Duodenal mucosa (tissue), 2 donors: ENCODE measurements around the gene TNFSF10.
A peak's percentile ranks its signal among the peaks of the same experiment; 100 is the strongest.
"Not testable (repeated sequence)": the region's sequence is repeated elsewhere in the genome, so short reads cannot be mapped to it uniquely, and the experiment has no call there.

Experiments used
- H3K27ac ChIP-seq: one replicate; pipeline ENCODE4 v1.7.0; 2013; ENCODE audit warnings: low read depth, low read length
- H3K27me3 ChIP-seq, 2 donors: one replicate each; pipeline ENCODE4 v1.7.0; 2013; ENCODE audit warnings: low read length in 2 of 2, control low read depth in 1 of 2; ENCODE audit not compliant: insufficient read depth in 2 of 2, control insufficient read depth in 1 of 2
- H3K36me3 ChIP-seq, 2 donors: one replicate each; pipeline ENCODE4 v1.7.0; 2013; ENCODE audit warnings: low read length in 2 of 2, control low read depth in 1 of 2; ENCODE audit not compliant: insufficient read depth in 2 of 2, control insufficient read depth in 1 of 2
- H3K4me1 ChIP-seq, 2 donors: one replicate each; pipeline ENCODE4 v1.7.0; 2013; ENCODE audit warnings: low read length in 2 of 2, control low read depth in 1 of 2; ENCODE audit not compliant: insufficient read depth in 2 of 2, control insufficient read depth in 1 of 2
- H3K4me3 ChIP-seq, 2 donors: one replicate each; pipeline ENCODE4 v1.7.0; 2013; ENCODE audit warnings: low read length in 2 of 2, low read depth in 1 of 2
- H3K9ac ChIP-seq, 2 donors: one replicate each; pipeline ENCODE4 v1.7.0; 2013; ENCODE audit warnings: low read length in 2 of 2, low read depth in 1 of 2
- H3K9me3 ChIP-seq, 2 donors: one replicate each; pipeline ENCODE4 v1.7.0; 2013; ENCODE audit warnings: low read length in 2 of 2, control low read depth in 1 of 2; ENCODE audit not compliant: control insufficient read depth in 1 of 2

Gene TNFSF10

GRCh38 chr3:172490198-172490669 lies 33.0 kb downstream of the TNFSF10 start:
- not testable (repeated sequence) for H3K27me3 ChIP-seq, H3K9me3 ChIP-seq, H3K4me3 ChIP-seq, H3K9ac ChIP-seq, H3K36me3 ChIP-seq, H3K27ac ChIP-seq, H3K4me1 ChIP-seq

- no peaks in the 10 kb centered on the region for H3K9me3 ChIP-seq
- no peak overlapping the region for H3K27ac ChIP-seq
- H3K4me1 ChIP-seq, result peaks cover 6% of the 10 kb centered on the region in 2 donors
- H3K9ac ChIP-seq, result no peak overlapping the region
- H3K36me3 ChIP-seq, result no peaks in the 10 kb centered on the region
- no peaks in the 10 kb centered on the region for H3K27me3 ChIP-seq
- H3K4me3 ChIP-seq, result no peak overlapping the region
Measured at GRCh38 chr3:172478116-172478515, 45.1 kb downstream of the TNFSF10 start.

- peak overlapping the region; percentile 65 to 74 for H3K4me3 ChIP-seq
- no peaks in the 10 kb centered on the region for H3K9me3 ChIP-seq
- H3K27me3 ChIP-seq, result no peaks in the 10 kb centered on the region
- H3K27ac ChIP-seq, result no peak overlapping the region
- no peak overlapping the region for H3K9ac ChIP-seq
- H3K4me1 ChIP-seq, result peaks cover 6% of the 10 kb centered on the region in 2 donors
- H3K36me3 ChIP-seq, result no peaks in the 10 kb centered on the region
Measured at GRCh38 chr3:172476347-172476746, 46.9 kb downstream of the TNFSF10 start.

- no peaks in the 10 kb centered on the region for H3K27me3 ChIP-seq
- no peaks in the 10 kb centered on the region for H3K9me3 ChIP-seq
- H3K4me1 ChIP-seq, result peaks cover 6% of the 10 kb centered on the region in 2 donors
- H3K9ac ChIP-seq, result no peak overlapping the region
- no peak overlapping the region for H3K27ac ChIP-seq
- H3K36me3 ChIP-seq, result no peaks in the 10 kb centered on the region
- no peak overlapping the region for H3K4me3 ChIP-seq
Measured at GRCh38 chr3:172475703-172476102, 47.5 kb downstream of the TNFSF10 start.

- no peak overlapping the region for H3K4me3 ChIP-seq
- H3K9me3 ChIP-seq, result no peaks in the 10 kb centered on the region
- no peaks in the 10 kb centered on the region for H3K27me3 ChIP-seq
- no peak overlapping the region for H3K9ac ChIP-seq
- no peaks in the 10 kb centered on the region for H3K36me3 ChIP-seq
- no peak overlapping the region for H3K27ac ChIP-seq
- H3K4me1 ChIP-seq, result peaks cover 6% of the 10 kb centered on the region in 2 donors
Measured at GRCh38 chr3:172471903-172472302, 51.3 kb downstream of the TNFSF10 start.

- H3K27me3 ChIP-seq, result no peaks in the 10 kb centered on the region
- H3K4me3 ChIP-seq, result no peak overlapping the region
Measured at GRCh38 chr3:172470588-172470987, 52.6 kb downstream of the TNFSF10 start.

GRCh38 chr3:172467170-172467824 lies 55.9 kb downstream of the TNFSF10 start:
- H3K9me3 ChIP-seq, result no peaks in the 10 kb centered on the region
- no peaks in the 10 kb centered on the region for H3K36me3 ChIP-seq
- H3K4me3 ChIP-seq, result no peak overlapping the region
- no peak overlapping the region for H3K9ac ChIP-seq
- H3K4me1 ChIP-seq, result no peaks in the 10 kb centered on the region
- no peak overlapping the region for H3K27ac ChIP-seq
- no peaks in the 10 kb centered on the region for H3K27me3 ChIP-seq

More at GRCh38 chr3:172470588-172470987, 52.6 kb downstream of the TNFSF10 start:
- no peak overlapping the region for H3K9ac ChIP-seq
- H3K36me3 ChIP-seq, result no peaks in the 10 kb centered on the region
- no peak overlapping the region for H3K27ac ChIP-seq
- H3K4me1 ChIP-seq, result no peaks in the 10 kb centered on the region
- H3K9me3 ChIP-seq, result no peaks in the 10 kb centered on the region

GRCh38 chr3:172466553-172467130 lies 56.6 kb downstream of the TNFSF10 start:
- no peak overlapping the region for H3K9ac ChIP-seq
- H3K4me1 ChIP-seq, result no peaks in the 10 kb centered on the region
- no peaks in the 10 kb centered on the region for H3K36me3 ChIP-seq
- no peak overlapping the region for H3K27ac ChIP-seq
- no peak overlapping the region for H3K4me3 ChIP-seq
- H3K9me3 ChIP-seq, result no peaks in the 10 kb centered on the region
- H3K27me3 ChIP-seq, result no peaks in the 10 kb centered on the region

GRCh38 chr3:172465281-172465680 lies 57.9 kb downstream of the TNFSF10 start:
- Histone ChIP-seq H3K27me3 (no peaks in the 10 kb centered on the region), H3K9me3 (no peaks in the 10 kb centered on the region), H3K9ac (no peak overlapping the region), H3K36me3 (no peaks in the 10 kb centered on the region), H3K27ac (no peak overlapping the region), H3K4me3 (no peak overlapping the region), H3K4me1 (no peaks in the 10 kb centered on the region)

GRCh38 chr3:172464306-172464705 lies 58.9 kb downstream of the TNFSF10 start:
- Histone ChIP-seq H3K9ac (no peak overlapping the region), H3K27me3 (no peaks in the 10 kb centered on the region), H3K4me1 (no peaks in the 10 kb centered on the region), H3K36me3 (no peaks in the 10 kb centered on the region), H3K27ac (no peak overlapping the region), H3K9me3 (no peaks in the 10 kb centered on the region), H3K4me3 (no peak overlapping the region)
